Measurements from ENCODE around the gene STAMBPL1. TPM values are rescaled to one million over a fixed set of nuclear protein-coding genes. Genes with fewer than 3 reads are reported as not detected.
A peak's percentile ranks its signal among the peaks of the same experiment; 100 is the strongest.

Gene STAMBPL1
- total and polyA plus RNA-seq, 11 donors: 1.0 to 6.3 (median 3.3) TPM

DNA sequence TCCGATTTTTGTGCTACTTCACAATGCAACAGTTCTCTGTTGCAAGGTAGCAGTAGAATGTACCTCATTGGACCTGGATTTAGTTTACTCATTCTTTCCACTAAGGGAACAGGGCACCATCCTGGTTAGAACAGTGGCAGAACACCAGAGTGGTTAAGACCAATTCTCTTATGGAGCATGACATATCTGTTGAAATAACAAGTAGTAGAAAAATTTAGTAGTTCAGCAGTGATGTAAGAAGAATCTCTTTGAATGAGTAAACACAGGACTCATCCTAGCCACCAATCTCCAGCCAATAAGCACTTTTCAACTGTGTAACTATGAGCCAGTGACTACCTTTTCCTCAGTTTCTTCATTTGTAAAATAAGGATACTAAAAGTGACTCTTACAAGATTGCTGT lies 30.8 kb upstream of the STAMBPL1 start:
- peaks cover 0 to 42% (median 0%) of the 10 kb centered on the region in 12 donors for H3K4me1 ChIP-seq
- H3K9me3 ChIP-seq: peaks cover 0 to 6% (median 0%) of the 10 kb centered on the region in 12 donors
- H3K27me3 ChIP-seq: no peaks in the 10 kb centered on the region
- no peak for ATAC-seq
- TF ChIP-seq, protein P1, sequence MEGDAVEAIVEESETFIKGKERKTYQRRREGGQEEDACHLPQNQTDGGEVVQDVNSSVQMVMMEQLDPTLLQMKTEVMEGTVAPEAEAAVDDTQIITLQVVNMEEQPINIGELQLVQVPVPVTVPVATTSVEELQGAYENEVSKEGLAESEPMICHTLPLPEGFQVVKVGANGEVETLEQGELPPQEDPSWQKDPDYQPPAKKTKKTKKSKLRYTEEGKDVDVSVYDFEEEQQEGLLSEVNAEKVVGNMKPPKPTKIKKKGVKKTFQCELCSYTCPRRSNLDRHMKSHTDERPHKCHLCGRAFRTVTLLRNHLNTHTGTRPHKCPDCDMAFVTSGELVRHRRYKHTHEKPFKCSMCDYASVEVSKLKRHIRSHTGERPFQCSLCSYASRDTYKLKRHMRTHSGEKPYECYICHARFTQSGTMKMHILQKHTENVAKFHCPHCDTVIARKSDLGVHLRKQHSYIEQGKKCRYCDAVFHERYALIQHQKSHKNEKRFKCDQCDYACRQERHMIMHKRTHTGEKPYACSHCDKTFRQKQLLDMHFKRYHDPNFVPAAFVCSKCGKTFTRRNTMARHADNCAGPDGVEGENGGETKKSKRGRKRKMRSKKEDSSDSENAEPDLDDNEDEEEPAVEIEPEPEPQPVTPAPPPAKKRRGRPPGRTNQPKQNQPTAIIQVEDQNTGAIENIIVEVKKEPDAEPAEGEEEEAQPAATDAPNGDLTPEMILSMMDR (IDR thresholded peaks at IDR 0.05): no peak
- TF ChIP-seq POLR2A (IDR thresholded peaks at IDR 0.05): no peak
- intact Hi-C loops (cut with DNase I): no loop called here
- DNase-seq: no peak
- H3K4me3 ChIP-seq: peak overlapping the region in 1 of 12 donors; percentile 44
- WGBS, 4 donors: 92 to 95% (median 94%) methylated on average over 1 of the region's 1 CpG
- H3K27ac ChIP-seq: no peak overlapping the region
- no peaks in the 10 kb centered on the region for H3K36me3 ChIP-seq

DNA sequence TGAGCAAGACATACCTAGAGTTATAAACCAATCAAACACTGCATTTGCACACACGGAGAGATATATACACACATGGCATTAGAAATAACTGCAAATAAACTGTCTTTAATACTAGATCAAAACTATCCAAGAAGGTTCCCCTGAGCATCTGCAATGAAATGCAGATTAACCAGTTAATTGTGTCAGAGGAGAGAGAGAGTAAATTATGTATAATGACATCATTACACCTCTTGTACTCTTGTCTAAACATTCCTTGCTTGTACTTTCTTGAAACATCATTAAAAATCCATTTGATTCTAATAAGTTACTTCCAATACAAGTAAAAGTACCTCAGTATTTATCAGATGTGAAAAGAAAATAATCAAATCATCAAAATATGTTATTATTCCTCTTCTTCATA lies 29.3 kb upstream of the STAMBPL1 start:
- peaks cover 0 to 47% (median 0%) of the 10 kb centered on the region in 12 donors for H3K4me1 ChIP-seq
- TF ChIP-seq, protein P1 (IDR thresholded peaks at IDR 0.05): no peak
- TF ChIP-seq POLR2A (IDR thresholded peaks at IDR 0.05): no peak
- WGBS, 4 donors: 93 to 98% (median 96%) methylated on average over 1 of the region's 1 CpG
- no peaks in the 10 kb centered on the region for H3K36me3 ChIP-seq
- no peak overlapping the region for H3K27ac ChIP-seq
- peak overlapping the region in 1 of 12 donors; percentile 44 for H3K4me3 ChIP-seq
- intact Hi-C loops (cut with DNase I): no loop called here
- ATAC-seq: no peak
- H3K27me3 ChIP-seq: no peaks in the 10 kb centered on the region
- peaks cover 0 to 6% (median 0%) of the 10 kb centered on the region in 12 donors for H3K9me3 ChIP-seq
- DNase-seq: no peak

DNA sequence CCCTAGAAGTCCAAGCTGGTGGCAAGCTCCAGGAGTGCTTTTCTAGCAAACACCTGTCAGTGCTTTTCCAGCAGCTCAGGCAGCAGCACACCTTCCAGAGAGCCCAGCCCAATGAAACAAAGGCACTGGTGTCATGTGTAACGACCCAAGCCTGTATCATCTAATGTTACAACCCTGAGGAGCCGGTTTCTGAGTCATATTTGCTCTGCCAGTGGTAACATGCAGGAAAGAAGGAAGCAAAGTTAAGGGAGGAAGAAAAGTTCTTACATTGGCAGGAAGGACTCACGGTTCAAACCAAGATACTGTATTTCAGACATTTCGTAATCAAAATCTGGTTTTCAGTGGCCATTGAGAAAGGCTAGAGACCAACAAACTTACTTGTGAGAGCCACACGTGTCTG lies 28.3 kb upstream of the STAMBPL1 start, which contains the start of gene ANKRD22:
Gene ANKRD22 (minus strand): TSS at position 139 of the 400 bp plus-strand sequence. CDS start 237 bp downstream, outside the sequence.
- Histone ChIP-seq H3K4me3 (peak within 1 kb of the TSS in 1 of 12 donors; percentile 44), H3K27ac (peak within 1 kb of the TSS in 1 of 12 donors; percentile 78), H3K9me3 (peaks cover 0 to 1% (median 0%) of the 10 kb centered on the region in 12 donors), H3K4me1 (peaks cover 0 to 47% (median 0%) of the 10 kb centered on the region in 12 donors), H3K27me3 (no peaks in the 10 kb centered on the region), H3K36me3 (no peaks in the 10 kb centered on the region)
- DNase-seq: no peak
- TF ChIP-seq, protein P1 (IDR thresholded peaks at IDR 0.05): no peak
- no peak for TF ChIP-seq POLR2A (IDR thresholded peaks at IDR 0.05)
- WGBS, 4 donors: 72 to 79% (median 75%) methylated on average over 5 of the region's 5 CpGs
- ATAC-seq: peak in 3 of 4 donors; percentile 41 to 81 (median 79)
- intact Hi-C loops (cut with DNase I): no loop called here

DNA sequence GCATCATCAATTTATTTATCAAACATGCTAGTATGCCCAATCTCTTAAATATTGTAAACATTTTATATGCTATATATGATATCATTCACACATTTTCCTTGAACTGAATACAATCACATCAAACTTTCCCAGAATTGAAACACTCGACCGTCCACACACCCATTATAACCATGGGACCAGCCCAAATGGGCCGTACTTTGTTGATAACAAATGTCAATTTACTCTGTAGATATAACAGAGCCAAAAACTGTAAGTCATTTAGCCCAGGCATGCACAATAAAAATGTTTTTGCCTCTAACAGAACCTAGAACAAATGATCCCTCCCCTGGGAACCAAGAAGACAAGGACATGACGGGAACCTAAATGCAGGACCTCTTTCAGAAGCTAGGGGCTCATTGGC lies 27.7 kb upstream of the STAMBPL1 start:
- ATAC-seq (no peak), DNase-seq (no peak)
- Histone ChIP-seq H3K4me3 (no peak overlapping the region), H3K36me3 (no peaks in the 10 kb centered on the region), H3K9me3 (no peaks in the 10 kb centered on the region), H3K27me3 (no peaks in the 10 kb centered on the region), H3K27ac (peak overlapping the region in 1 of 12 donors; percentile 78), H3K4me1 (peaks cover 0 to 52% (median 0%) of the 10 kb centered on the region in 12 donors)
- WGBS, 4 donors: 70 to 86% (median 78%) methylated on average over 4 of the region's 4 CpGs
- intact Hi-C loops (cut with DNase I): no loop called here
- TF ChIP-seq, protein P1 (IDR thresholded peaks at IDR 0.05): no peak

All from heart left ventricle (tissue), 16 donors.